HFF-Myc (cell line): ENCODE data around the gene AQP3.

Experiments
- DNase-seq: peaks from one replicate; pipeline ENCODE4 v3.0.0-alpha.2; 2011; ENCODE audit warnings: low read depth; ENCODE audit errors: extremely low read depth
- H3K4me3 ChIP-seq: replicated peaks from 2 replicates; pipeline ENCODE4 v1.5.1; 2011; ENCODE audit warnings: low read depth, mild to moderate bottlenecking, control low read depth, low read length
- TF ChIP-seq, protein P1 (sequence below): IDR thresholded peaks from 2 replicates; pipeline ENCODE4 v1.5.1; 2012; ENCODE audit warnings: mild to moderate bottlenecking, low read depth, low read length, control low read depth; ENCODE audit errors: missing control alignments

AQP3 gene

DNA sequence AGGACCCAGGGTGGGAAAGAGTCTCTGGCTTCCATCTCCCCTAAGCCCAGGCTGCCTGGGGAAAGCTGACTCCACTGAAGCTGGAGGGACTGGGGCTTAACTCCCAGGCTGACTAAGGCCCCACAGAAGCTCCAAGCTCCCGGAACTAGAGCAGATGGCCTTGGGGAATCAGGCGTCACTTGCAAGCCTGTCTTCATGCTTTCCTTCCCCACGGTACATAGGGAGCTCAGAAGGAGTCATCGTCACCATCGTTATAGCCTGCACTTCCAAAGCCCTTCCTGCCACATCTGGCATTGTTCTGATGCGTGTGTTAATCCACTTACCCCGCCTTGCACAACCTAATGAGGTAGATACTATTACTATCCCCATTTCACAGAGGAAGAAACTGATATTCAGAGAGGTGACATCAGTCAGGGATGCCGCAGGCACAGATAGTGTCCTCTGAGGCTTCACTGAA lies 11.5 kb downstream of the AQP3 start:
- no peak for DNase-seq
- H3K4me3 ChIP-seq, result no peak overlapping the region
- TF ChIP-seq, protein P1, sequence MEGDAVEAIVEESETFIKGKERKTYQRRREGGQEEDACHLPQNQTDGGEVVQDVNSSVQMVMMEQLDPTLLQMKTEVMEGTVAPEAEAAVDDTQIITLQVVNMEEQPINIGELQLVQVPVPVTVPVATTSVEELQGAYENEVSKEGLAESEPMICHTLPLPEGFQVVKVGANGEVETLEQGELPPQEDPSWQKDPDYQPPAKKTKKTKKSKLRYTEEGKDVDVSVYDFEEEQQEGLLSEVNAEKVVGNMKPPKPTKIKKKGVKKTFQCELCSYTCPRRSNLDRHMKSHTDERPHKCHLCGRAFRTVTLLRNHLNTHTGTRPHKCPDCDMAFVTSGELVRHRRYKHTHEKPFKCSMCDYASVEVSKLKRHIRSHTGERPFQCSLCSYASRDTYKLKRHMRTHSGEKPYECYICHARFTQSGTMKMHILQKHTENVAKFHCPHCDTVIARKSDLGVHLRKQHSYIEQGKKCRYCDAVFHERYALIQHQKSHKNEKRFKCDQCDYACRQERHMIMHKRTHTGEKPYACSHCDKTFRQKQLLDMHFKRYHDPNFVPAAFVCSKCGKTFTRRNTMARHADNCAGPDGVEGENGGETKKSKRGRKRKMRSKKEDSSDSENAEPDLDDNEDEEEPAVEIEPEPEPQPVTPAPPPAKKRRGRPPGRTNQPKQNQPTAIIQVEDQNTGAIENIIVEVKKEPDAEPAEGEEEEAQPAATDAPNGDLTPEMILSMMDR, result no peak

DNA sequence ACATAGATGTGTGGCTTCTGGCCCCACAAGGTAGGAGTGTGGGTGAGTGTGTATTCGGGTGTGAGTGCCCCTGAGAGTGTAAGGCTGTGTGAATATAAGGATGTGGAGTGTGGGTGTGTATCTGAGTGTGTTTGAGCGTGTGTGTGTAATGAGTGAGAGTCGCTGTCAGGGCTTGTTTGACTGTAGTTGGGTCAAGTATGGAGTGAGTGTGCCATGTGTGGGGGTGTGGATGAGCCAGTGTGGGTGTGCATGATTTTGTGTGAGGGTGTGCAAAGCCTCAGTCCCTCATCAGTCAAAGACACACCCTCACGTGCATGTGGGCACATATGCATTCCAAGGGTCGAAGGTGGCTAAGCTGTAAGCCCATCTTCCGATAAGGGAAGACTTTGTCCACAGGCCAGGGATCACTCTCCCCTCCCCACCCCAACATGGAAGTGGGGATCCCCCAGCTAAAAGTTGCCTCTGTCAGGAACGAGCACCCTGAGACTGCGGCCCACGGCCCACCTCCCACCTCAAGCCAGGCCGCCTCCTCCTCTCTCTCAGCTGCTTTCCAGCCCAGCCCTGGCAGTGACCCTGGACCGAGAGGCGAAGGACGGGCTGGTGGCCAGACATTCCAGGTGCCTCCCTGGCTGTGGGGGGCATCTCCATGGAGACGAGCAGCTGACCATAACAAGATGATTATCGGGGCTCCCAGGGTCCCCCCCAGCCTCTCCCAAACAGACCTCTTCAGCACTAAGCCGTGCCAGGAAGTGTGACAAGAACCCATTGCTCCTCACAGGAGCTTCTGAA lies 12.9 kb downstream of the AQP3 start:
- TF ChIP-seq, protein P1, result no peak
- DNase-seq, result no peak
- no peak overlapping the region for H3K4me3 ChIP-seq

DNA sequence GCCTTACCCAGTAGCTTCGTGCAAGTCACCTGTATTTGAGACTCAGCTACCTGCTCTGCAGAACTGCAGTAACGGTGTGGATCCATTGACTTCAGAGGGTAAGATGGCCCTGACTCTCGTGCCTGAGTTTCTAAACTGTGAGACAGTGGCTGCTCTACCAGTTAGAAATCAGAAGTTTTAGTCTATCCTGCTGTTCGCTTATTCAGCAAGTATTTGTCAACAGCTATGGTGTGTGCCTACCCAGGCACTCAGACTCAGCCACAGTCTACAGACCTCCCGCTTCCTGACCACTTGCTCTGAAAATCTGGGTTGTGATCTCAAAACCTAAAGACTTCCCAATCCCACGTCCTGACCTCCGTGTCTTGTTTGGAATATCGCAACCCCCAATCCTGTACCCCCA lies 13.5 kb downstream of the AQP3 start:
- TF ChIP-seq, protein P1, result no peak
- H3K4me3 ChIP-seq, result no peak overlapping the region
- DNase-seq, result no peak

DNA sequence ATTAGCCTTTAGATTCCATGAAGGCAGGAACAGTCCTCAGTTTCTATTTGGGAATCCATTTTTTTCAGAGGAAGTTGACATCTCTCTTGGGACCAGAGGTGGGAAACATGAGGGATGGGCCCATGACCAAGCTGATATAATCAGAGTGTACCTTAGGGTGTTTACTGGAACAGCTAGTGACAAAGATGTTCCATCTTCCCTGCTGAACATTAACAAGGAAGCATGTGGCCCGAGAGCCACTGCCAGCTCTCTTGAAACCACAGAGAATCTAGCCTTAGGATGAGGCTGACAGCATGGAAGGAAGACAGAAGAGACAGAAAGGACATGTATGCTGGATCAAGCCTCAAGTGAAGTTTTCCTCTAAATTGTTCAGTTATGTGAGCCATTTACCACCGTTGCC lies 16.0 kb downstream of the AQP3 start:
- TF ChIP-seq, protein P1, result no peak
- no peak overlapping the region for H3K4me3 ChIP-seq
- no peak for DNase-seq

DNA sequence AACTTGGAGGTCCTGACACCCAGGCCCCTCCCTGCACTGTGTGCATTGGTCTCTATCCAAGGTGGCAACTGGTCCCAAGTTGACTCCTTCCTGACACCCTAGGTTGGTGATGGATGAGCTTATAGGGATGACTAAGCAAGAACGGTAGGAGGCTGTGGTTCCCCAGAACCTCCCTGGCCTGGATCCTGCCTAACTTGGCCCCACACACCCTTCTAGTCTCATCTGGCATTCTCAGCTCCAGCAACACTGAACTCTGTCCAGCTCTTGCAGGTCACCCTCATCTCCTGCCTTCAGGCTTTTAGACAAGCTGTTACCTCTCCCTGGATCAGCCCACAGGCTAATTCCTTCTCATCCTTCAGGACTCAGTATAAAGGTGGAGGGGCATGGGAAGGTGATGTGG lies 16.5 kb downstream of the AQP3 start:
- TF ChIP-seq, protein P1, result no peak
- DNase-seq, result no peak
- no peak overlapping the region for H3K4me3 ChIP-seq

DNA sequence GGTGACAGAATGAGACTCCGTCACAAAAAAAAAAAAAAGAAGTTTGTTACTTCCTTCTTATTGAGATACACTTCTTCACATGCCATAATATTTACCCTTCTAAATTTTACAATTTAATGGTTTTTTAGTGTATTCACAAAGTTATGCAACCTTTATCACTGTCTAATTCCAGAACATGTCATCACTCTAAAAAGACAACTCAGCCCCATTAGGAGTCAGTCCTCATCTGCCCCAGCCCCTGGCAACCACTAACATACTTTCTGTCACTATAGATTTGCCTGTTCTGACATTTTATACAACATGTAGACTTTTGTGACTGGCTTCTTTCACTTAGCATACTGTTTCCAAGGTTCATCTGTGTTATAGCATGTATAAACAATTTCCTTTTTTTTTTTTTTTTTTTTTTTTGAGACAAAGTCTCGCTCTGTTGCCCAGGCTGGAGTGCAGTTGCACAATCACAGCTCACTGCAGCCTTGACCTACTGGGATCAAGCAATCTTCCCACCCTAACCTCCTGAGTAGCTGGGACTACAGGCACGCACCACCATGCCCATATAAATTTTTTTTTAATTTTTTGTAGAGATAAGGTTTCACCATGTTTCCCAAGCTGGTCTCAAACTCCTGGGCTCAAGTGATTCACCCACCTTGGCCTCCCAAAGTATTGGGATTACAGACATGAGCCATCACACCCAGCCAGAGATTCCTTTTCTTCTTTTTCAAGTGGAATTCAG lies 18.0 kb downstream of the AQP3 start:
- DNase-seq, result no peak
- TF ChIP-seq, protein P1, result no peak
- H3K4me3 ChIP-seq, result no peak overlapping the region
